NK-92 treated with Interleukin-12 subunit alpha and Interleukin-12 subunit beta, amount 100 ng/mL, for 24 hours (cell line): ENCODE results near the gene NTNG1.

Experiments
- DNase-seq: peaks from one replicate; lab custom pipeline; 2025; lab: John Stamatoyannopoulos, UW

Gene NTNG1

DNA sequence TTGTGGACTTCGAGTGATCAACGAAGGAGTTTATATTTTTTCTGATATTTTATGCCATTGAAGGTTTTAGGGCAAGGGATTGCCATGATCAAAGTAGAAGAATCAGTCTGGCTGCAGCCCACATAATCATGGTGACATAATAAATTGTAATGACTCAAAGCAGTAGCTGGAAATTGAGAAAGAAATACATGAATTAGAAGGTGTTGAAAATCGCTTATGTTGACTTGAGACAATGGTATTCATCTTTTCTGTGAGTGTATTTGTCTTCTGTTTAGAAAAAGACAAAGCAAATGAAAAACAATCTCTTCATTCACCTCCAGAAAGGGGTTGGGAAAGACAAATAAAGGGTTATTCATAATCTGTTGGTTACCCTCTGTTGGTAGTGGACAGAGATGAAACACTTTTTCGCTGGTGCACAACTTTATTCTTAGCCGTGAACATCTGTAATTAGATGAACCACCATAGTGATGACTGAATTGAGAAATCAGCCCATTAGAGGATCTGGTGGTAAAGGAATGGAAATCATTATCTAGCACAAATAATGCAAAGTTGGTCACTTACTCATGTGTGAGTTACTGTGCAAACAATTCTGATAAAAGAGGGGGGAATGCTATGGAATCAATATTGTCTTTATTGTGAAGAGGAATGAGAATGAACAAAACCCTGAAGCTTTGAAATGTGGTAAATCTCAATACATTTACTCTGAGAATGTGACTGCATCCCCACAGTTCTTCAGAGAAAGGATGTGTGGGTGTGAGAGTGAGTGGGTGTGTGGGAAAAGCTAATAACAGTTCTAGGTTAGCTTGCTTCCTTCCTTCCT is 121.8 kb downstream of the NTNG1 start:
- no peak for DNase-seq

- no peak for DNase-seq
Observed at GRCh38 chr1:107263291-107263915, 122.6 kb downstream of the NTNG1 start.

GRCh38 chr1:107264007-107264406 is 123.2 kb downstream of the NTNG1 start:
- no peak for DNase-seq

- DNase-seq: no peak
Observed at GRCh38 chr1:107264561-107264960, 123.7 kb downstream of the NTNG1 start.

DNA sequence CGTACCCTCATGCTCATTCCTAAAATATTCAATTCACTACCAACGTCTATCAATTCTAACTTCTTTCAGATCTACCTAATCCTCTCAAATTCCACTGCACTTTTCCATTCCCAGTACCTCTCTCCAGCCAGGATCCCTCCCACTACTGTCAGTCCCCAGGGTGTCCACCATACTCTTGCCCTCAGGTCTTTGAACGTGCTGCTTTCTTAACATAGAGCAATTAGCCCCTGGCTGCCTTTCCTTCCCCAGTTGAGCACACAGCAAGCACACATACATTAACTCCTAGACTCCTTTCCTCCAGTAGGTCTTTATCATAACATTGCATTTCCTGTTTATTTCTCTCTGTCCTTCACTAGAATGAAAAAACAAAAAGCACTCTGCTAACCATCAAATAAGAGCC is 126.7 kb downstream of the NTNG1 start:
- no peak for DNase-seq

DNA sequence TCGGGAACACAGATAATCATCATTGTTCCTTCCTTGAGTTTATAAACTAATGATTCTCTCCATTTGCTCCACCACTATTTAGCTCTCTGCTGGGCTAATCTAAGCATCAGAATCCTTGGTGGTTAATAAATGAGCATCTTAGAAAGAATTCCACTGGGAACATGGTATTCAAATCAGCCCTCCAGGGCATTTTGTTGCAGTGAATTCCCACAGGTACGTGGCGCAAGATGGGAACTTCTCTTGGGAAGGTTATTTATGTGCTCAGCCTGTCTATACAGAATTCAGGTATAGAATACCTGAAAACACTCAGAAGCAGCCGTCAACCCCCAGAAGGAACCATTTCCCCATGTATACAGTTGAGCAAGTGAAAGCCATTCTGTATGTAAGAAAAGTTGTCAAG is 131.5 kb downstream of the NTNG1 start:
- no peak for DNase-seq

GRCh38 chr1:107273515-107273914 is 132.7 kb downstream of the NTNG1 start:
- no peak for DNase-seq

DNA sequence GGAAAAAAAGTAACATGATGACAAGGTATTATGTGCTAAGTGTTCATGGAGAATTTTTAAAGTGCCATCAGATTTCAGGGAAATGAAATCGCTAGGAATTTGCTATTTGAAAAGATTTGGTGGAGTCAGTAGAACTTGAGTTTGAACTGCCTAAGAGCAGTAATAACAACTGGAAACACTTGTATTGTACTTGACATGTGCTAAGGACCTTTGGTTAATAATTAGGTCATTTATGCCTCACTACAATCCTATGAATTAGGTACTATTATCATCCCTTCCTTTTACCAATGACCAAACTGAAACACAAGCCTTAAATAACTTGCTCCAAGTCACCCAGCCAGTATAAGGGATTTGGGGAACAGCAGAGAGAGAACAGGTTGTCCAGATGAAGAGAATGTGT is 133.4 kb downstream of the NTNG1 start:
- DNase-seq: no peak

- DNase-seq: no peak
Observed at GRCh38 chr1:107276247-107276646, 135.4 kb downstream of the NTNG1 start.

DNA sequence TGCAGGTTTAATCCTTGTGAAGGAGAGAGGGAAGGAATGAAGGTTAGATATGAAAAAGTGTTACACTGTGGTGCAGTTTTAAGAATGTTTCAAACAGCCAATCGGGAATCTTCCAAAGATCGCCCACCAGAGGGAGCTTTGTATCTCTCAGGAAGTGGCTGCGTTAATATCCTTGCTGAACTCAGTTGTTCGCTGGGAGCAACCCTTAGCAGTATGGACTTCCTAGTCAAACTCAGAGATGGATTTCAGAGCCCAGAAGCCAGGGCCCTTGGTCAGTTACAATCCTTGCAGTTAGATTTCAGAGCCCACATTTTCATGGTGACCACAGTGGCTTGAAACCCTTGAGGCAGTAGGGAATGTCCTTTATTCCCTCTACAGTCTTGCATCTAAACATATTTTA is 136.2 kb downstream of the NTNG1 start:
- no peak for DNase-seq

DNA sequence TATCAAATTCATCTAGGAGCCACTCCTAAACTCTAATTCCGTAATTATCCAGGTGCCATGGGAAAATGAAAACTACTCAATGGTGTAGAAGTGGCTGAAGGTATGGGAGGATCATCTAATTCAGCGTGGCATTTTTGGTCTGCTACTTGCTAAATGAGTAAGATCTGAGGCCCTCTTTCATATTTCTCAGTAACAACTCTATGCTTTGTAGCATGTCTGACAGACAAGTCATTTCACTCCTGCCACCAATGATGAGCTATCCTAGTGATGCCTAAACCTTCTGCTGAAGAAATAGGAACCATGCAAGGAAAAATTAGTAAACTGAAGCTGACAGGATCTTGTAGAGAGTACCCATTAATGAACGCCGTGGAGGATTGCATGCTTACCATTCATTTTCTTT is 145.3 kb downstream of the NTNG1 start:
- DNase-seq: no peak

GRCh38 chr1:107291987-107292386 is 151.1 kb downstream of the NTNG1 start:
- DNase-seq: no peak

- DNase-seq: no peak
Observed at GRCh38 chr1:107293901-107294613, 153.2 kb downstream of the NTNG1 start.

DNA sequence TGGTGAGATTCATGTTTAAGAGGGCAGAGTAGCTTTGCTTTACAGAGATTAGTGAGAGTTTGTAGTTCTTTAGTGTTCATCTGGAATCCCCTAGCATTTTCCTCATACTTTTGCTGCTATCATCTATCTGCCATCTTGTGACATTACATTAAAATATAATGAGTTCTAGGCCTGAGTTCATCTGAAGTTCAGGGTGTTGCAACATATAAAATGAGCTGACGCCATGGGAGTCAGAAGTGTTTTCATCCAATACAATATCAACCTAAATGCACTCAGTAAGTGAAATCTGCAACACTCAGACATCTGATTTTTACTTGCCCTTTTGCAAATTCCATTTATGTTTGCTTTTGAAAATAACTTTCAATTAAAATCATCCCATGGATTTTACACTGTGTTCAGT is 153.8 kb downstream of the NTNG1 start:
- DNase-seq: no peak

- no peak for DNase-seq
Observed at GRCh38 chr1:107297681-107298080, 156.8 kb downstream of the NTNG1 start.

DNA sequence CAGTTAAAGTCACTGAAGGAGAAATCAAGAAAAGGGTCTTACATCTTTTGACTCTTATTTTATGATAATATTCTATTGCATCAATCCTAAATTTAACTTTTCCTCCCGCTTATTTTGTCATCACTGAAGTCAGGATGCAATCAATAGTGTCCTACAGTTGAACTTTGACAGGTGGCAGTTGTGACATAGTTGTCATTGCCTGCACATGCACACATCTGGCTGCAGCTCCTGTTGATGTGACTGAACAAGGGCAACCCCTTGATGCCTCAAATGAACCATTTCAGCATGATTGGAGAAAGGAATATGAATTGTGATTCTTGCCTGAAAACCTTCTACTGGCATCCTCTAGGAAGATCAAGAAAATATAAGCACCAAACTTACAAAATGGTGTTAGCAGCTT is 157.7 kb downstream of the NTNG1 start:
- no peak for DNase-seq

DNA sequence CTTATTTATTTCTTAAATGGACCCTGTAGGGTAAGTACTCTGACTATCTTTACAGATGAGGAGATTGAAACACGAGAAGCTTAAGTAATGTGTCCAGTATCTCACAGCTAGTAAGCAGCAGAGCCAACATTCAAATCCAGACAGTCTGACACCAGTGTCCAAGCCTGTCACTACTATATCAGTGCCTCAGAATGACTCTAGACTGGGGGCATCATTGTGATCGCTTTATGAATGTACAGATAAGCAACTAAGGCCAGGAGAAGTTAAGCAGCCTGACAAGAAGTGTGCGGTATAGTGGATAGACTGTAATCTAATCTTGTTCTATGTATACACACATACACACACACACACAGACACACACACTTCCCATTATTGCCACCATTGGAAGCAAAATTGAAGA is 158.7 kb downstream of the NTNG1 start:
- DNase-seq: no peak

- no peak for DNase-seq
Observed at GRCh38 chr1:107309962-107310361, 169.1 kb downstream of the NTNG1 start.

DNA sequence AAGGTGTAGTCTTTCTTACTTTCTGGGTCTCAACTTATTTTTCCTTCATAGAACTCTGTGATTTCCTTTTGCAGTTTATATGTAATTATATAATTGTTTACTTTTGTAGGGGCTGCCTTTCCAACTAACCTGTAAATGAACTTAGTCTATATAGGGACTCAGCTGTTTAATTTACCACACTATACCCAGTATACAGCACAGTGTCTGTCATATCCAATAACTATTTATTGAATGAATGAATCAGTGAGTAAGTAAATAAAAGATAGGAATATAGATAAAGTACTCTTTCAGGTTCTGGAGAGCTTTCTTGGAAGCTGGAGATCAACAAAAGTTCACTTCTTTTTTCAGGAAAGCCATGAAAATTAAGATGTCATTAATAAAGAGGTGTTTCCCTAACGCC is 174.8 kb downstream of the NTNG1 start:
- no peak for DNase-seq

DNA sequence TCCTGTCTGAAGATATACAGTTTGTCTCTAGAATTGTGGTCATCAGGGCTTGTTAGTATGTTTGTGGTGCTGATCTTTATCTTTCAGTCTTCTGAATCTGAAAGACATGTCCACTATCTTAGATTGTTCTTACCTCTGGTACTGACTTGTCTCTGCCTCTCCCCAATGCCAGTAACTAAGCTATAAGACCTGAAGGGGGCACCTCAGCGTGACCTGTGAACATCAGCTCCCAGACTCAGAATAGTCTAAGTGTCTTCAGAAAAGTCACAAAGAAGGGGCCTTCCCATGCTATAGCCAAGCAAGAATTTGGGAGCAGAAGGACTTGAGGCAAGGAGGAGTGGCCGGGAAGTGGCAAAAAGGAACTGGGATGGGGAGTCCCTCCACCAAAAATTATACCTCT is 178.1 kb downstream of the NTNG1 start:
- DNase-seq: no peak

GRCh38 chr1:107323784-107324183 is 182.9 kb downstream of the NTNG1 start:
- no peak for DNase-seq

GRCh38 chr1:107326824-107327445 is 186.1 kb downstream of the NTNG1 start:
- no peak for DNase-seq

DNA sequence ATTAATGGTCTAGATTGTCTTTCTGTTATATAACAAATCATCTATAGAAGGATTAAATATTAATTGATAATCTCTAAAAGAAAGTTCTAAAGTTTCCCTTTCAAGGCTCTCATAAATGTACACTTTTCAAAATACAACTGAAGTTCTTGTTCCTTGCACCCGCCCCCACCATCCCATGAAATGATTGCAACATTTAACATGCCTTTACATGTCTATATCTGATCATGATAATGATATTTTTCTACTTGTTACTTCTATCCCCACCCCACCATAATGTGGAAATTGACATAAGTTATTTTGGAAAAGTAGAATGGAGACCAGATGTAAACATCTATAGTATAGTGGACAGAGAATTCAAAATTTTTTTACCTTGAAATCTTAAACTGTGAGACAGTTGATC is 186.6 kb downstream of the NTNG1 start:
- no peak for DNase-seq
